Measurements from ENCODE around the gene CUL2. TPM values are rescaled to one million over a fixed set of nuclear protein-coding genes. Genes with fewer than 3 reads are reported as not detected.

Gene CUL2
- total RNA-seq, 2 experiments from 2014 or later = 30.1 to 32.4 TPM

GRCh38 chr10:34988397-34989067, 101.6 kb downstream of the CUL2 start:
- H3K4me1 Mint-ChIP-seq (ENCODE audit: low read depth) = no peaks in the 10 kb centered on the region
- ChIA-PET POLR2A (no interaction called here), CTCF (no interaction called here)
- intact Hi-C loops (cut with DNase I, micrococcal nuclease) = no loop called here
- Histone ChIP-seq H3K4me3 (ENCODE audit: low read length) (no peak overlapping the region), H3K4me1 (ENCODE audit: insufficient read depth, low read length) (no peaks in the 10 kb centered on the region), H3K27me3 (ENCODE audit: control insufficient read depth in 1 of 2, insufficient read depth in 2 of 2, low read length in 2 of 2) (no peaks in the 10 kb centered on the region), H3K36me3 (ENCODE audit: insufficient read depth, low read length) (no peaks in the 10 kb centered on the region), H3K27ac (ENCODE audit: low read depth in 1 of 2, low read length in 2 of 2) (no peak overlapping the region), H3K9me3 (ENCODE audit: control insufficient read depth in 1 of 2, insufficient read depth in 1 of 2, low read length in 2 of 2) (peaks cover 15 to 16% of the 10 kb centered on the region in 2 experiments)
- H3K27ac Mint-ChIP-seq = no peak overlapping the region
- H3K4me3 Mint-ChIP-seq = no peak overlapping the region
- no peak for DNase-seq
- ATAC-seq (ENCODE audit: poor library complexity) = no peak
- no peaks in the 10 kb centered on the region for H3K36me3 Mint-ChIP-seq (ENCODE audit: low read depth)
- H3K9me3 Mint-ChIP-seq = peaks cover 2% of the 10 kb centered on the region
- TF ChIP-seq, protein P1, sequence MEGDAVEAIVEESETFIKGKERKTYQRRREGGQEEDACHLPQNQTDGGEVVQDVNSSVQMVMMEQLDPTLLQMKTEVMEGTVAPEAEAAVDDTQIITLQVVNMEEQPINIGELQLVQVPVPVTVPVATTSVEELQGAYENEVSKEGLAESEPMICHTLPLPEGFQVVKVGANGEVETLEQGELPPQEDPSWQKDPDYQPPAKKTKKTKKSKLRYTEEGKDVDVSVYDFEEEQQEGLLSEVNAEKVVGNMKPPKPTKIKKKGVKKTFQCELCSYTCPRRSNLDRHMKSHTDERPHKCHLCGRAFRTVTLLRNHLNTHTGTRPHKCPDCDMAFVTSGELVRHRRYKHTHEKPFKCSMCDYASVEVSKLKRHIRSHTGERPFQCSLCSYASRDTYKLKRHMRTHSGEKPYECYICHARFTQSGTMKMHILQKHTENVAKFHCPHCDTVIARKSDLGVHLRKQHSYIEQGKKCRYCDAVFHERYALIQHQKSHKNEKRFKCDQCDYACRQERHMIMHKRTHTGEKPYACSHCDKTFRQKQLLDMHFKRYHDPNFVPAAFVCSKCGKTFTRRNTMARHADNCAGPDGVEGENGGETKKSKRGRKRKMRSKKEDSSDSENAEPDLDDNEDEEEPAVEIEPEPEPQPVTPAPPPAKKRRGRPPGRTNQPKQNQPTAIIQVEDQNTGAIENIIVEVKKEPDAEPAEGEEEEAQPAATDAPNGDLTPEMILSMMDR (IDR thresholded peaks at IDR 0.05) = no peak
- H3K27me3 Mint-ChIP-seq = no peaks in the 10 kb centered on the region

- Histone ChIP-seq H3K4me1 (ENCODE audit: insufficient read depth, low read length) (no peaks in the 10 kb centered on the region), H3K4me3 (ENCODE audit: low read length) (no peak overlapping the region), H3K27me3 (ENCODE audit: control insufficient read depth in 1 of 2, insufficient read depth in 2 of 2, low read length in 2 of 2) (no peaks in the 10 kb centered on the region), H3K36me3 (ENCODE audit: insufficient read depth, low read length) (no peaks in the 10 kb centered on the region), H3K27ac (ENCODE audit: low read depth in 1 of 2, low read length in 2 of 2) (no peak overlapping the region), H3K9me3 (ENCODE audit: control insufficient read depth in 1 of 2, insufficient read depth in 1 of 2, low read length in 2 of 2) (peaks cover 15 to 22% of the 10 kb centered on the region in 2 experiments)
- Mint-ChIP-seq H3K4me1 (ENCODE audit: low read depth) (no peaks in the 10 kb centered on the region), H3K9me3 (peaks cover 5% of the 10 kb centered on the region), H3K27ac (no peak overlapping the region), H3K36me3 (ENCODE audit: low read depth) (no peaks in the 10 kb centered on the region), H3K27me3 (no peaks in the 10 kb centered on the region), H3K4me3 (no peak overlapping the region)
- ATAC-seq (ENCODE audit: poor library complexity) = no peak
- CTCF ChIA-PET = no interaction called here
- POLR2A ChIA-PET = no interaction called here
- TF ChIP-seq, protein P1 (IDR thresholded peaks at IDR 0.05) = no peak
- no peak for DNase-seq
- intact Hi-C loops (cut with DNase I, micrococcal nuclease) = no loop called here
Measured at GRCh38 chr10:34985823-34986222, 104.3 kb downstream of the CUL2 start.

GRCh38 chr10:34985146-34985545, 105.0 kb downstream of the CUL2 start:
- Histone ChIP-seq H3K4me1 (ENCODE audit: insufficient read depth, low read length) (no peaks in the 10 kb centered on the region), H3K9me3 (ENCODE audit: control insufficient read depth in 1 of 2, insufficient read depth in 1 of 2, low read length in 2 of 2) (peaks cover 15 to 22% of the 10 kb centered on the region in 2 experiments), H3K27ac (ENCODE audit: low read depth in 1 of 2, low read length in 2 of 2) (no peak overlapping the region), H3K36me3 (ENCODE audit: insufficient read depth, low read length) (no peaks in the 10 kb centered on the region), H3K4me3 (ENCODE audit: low read length) (no peak overlapping the region), H3K27me3 (ENCODE audit: control insufficient read depth in 1 of 2, insufficient read depth in 2 of 2, low read length in 2 of 2) (no peaks in the 10 kb centered on the region)
- intact Hi-C loops (cut with DNase I, micrococcal nuclease) = no loop called here
- DNase-seq = no peak
- no peaks in the 10 kb centered on the region for H3K36me3 Mint-ChIP-seq (ENCODE audit: low read depth)
- ChIA-PET POLR2A (interaction anchor here (0.6 kb wide), 1 partner anchor 10 kb away, joined by 3 read pairs; no protein-coding TSS in a partner anchor), CTCF (no interaction called here)
- no peak overlapping the region for H3K4me3 Mint-ChIP-seq
- no peak for ATAC-seq (ENCODE audit: poor library complexity)
- H3K27me3 Mint-ChIP-seq = no peaks in the 10 kb centered on the region
- TF ChIP-seq, protein P1 (IDR thresholded peaks at IDR 0.05) = no peak
- no peaks in the 10 kb centered on the region for H3K4me1 Mint-ChIP-seq (ENCODE audit: low read depth)
- peaks cover 5% of the 10 kb centered on the region for H3K9me3 Mint-ChIP-seq
- H3K27ac Mint-ChIP-seq = no peak overlapping the region
